Prostate gland (tissue), 2 donors: ENCODE data around the gene TGFBR3. TPM values are rescaled to one million over a fixed set of nuclear protein-coding genes. Genes with fewer than 3 reads are reported as not detected.
A peak's percentile ranks its signal among the peaks of the same experiment; 100 is the strongest.

Source experiments
- DNase-seq: peaks from one replicate; pipeline ENCODE4 v3.0.0-alpha.2; 2019; ENCODE audit warnings: low spot score
- H3K27ac ChIP-seq, 2 donors: fragments of 200-600 bp; sonication (generic); 2 replicates each; pipeline ENCODE4 v1.5.1; 2017 to 2019
- H3K27me3 ChIP-seq: fragments of 200-600 bp; sonication (generic); replicated peaks from 2 replicates; pipeline ENCODE4 v1.5.1; 2019; ENCODE audit not compliant: insufficient read depth
- H3K36me3 ChIP-seq, 2 donors: fragments of 200-600 bp; sonication (generic); 1 replicate in 1 of 2; 2 replicates in 1 of 2; pipeline versions ENCODE4 v1.5.1 to v1.8.1; 2017 to 2019
- H3K4me1 ChIP-seq: fragments of 200-600 bp; sonication (generic); replicated peaks from 2 replicates; pipeline ENCODE4 v1.5.1; 2019
- H3K4me3 ChIP-seq, 2 donors: fragments of 200-600 bp; sonication (generic); 2 replicates each; pipeline ENCODE4 v1.5.1; 2017 to 2019
- H3K9me3 ChIP-seq: fragments of 200-600 bp; sonication (generic); 2 replicates; pipeline ENCODE4 v1.5.1; 2017
- POLR2A ChIP-seq: fragments of 450-650 bp; IDR thresholded peaks from one replicate; pipeline ENCODE4 v1.6.1; 2016; ENCODE audit warnings: antibody characterized with exemption, mild to moderate bottlenecking
- POLR2AphosphoS5 ChIP-seq: sonication (generic); formaldehyde crosslinking; IDR thresholded peaks from one replicate; pipeline ENCODE4 v1.6.1; 2017; ENCODE audit warnings: antibody characterized with exemption
- WGBS: methylation state at CpG from one replicate; pipeline ENCODE4 v1.1.5; 2018; 5-methylcytosine and 5-hydroxymethylcytosine counted together
- intact Hi-C: fragments of 100-400 bp; cut with DNase I; formaldehyde crosslinking; loops from one replicate; pipeline ENCODE4 v1.14.2; 2022
- total RNA-seq, 2 donors: library from RNA; depleted of rRNA; stranded (reverse); fragments of >200 nt; gene quantifications; one replicate each; pipeline ENCODE4 v1.1.0, GENCODE V29; 2016
- TF ChIP-seq, protein P1 (sequence below), 4 experiments: fragments of 200-600 bp in 2 of 4; fragments of 450-650 bp in 2 of 4; sonication (generic) in 2 of 4; IDR thresholded peaks; 1 replicate in 3 of 4; 2 replicates in 1 of 4; pipeline ENCODE4 v1.5.1; 2016 to 2019; ENCODE audit warnings: antibody characterized with exemption in 4 of 4, mild to moderate bottlenecking in 2 of 4, moderate library complexity in 2 of 4

The TGFBR3 gene
- total RNA-seq, 2 donors from 2014 or later: 26.4 to 51.7 TPM

DNA sequence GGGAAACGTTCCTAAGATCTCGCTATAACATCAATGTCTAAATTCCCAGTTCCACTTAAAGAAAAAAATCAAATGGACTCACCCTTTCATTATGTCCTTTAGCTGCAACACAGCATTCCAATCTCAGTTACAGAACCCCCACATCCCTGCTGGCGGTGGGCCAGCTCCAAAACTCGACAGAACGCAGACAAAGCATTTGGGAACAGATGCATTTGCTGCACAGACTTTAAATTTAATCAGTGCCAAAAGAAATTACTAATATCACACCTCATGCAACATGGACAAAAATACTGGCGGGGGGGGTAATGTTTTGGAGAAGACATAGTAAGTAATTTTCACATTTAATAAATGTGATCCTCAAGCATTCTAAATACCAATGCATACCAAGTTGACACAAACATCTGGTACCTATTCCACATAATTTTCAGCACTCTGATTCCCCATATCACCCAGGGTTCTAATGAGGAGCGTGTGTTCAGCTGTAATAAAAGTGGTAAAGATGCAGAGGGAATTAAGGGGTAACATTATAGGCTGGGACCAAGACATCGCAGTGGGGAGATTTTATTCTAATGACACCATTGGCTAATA is 79.7 kb downstream of the TGFBR3 start:
- Histone ChIP-seq H3K27me3 (no peaks in the 10 kb centered on the region), H3K36me3 (no peaks in the 10 kb centered on the region), H3K4me3 (no peak overlapping the region), H3K9me3 (no peaks in the 10 kb centered on the region), H3K27ac (no peak overlapping the region), H3K4me1 (no peaks in the 10 kb centered on the region)
- TF ChIP-seq POLR2A (no peak), POLR2AphosphoS5 (no peak)
- TF ChIP-seq, protein P1, sequence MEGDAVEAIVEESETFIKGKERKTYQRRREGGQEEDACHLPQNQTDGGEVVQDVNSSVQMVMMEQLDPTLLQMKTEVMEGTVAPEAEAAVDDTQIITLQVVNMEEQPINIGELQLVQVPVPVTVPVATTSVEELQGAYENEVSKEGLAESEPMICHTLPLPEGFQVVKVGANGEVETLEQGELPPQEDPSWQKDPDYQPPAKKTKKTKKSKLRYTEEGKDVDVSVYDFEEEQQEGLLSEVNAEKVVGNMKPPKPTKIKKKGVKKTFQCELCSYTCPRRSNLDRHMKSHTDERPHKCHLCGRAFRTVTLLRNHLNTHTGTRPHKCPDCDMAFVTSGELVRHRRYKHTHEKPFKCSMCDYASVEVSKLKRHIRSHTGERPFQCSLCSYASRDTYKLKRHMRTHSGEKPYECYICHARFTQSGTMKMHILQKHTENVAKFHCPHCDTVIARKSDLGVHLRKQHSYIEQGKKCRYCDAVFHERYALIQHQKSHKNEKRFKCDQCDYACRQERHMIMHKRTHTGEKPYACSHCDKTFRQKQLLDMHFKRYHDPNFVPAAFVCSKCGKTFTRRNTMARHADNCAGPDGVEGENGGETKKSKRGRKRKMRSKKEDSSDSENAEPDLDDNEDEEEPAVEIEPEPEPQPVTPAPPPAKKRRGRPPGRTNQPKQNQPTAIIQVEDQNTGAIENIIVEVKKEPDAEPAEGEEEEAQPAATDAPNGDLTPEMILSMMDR (IDR thresholded peaks at IDR 0.05): no peak
- WGBS: 53% methylated on average over 8 of the region's 8 CpGs
- DNase-seq: no peak
- intact Hi-C loops: no loop called here

- no peaks in the 10 kb centered on the region for H3K4me1 ChIP-seq
- H3K9me3 ChIP-seq: no peaks in the 10 kb centered on the region
- no peaks in the 10 kb centered on the region for H3K27me3 ChIP-seq
- intact Hi-C loops: no loop called here
- TF ChIP-seq POLR2AphosphoS5: no peak
- TF ChIP-seq, protein P1 (IDR thresholded peaks at IDR 0.05): peak in 1 of 4 experiments; percentile 4
- H3K4me3 ChIP-seq: no peak overlapping the region
- 38% methylated on average over 8 of the region's 8 CpGs for WGBS
- H3K36me3 ChIP-seq: no peaks in the 10 kb centered on the region
- H3K27ac ChIP-seq: no peak overlapping the region
- DNase-seq: no peak
These were observed 80.6 kb downstream of the TGFBR3 start for GRCh38 chr1:91805311-91805801.

DNA sequence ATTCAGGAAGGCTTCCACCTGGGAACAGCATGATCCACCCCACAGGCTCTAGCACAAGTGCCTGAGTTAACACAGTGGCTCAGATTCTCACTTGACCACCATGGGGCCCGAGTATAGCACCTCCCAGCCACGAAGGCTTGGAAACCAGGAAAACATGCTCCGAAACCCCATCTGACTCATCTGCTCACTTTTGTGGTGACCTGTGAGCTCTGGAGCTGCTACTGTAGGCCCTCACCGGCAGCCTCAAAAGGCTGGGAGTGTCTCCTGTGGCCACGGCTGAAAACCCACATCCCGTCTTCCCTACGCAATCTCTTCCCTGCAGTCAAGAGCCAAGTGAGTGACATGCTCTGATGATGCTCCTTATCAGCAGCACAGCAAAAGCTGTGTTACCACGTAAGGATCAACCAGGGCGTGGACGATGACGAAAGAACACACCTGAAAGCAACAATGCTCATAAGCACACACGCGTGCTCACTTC is 81.4 kb downstream of the TGFBR3 start:
- no peak overlapping the region for H3K4me3 ChIP-seq
- no peak for TF ChIP-seq POLR2AphosphoS5
- no peak for TF ChIP-seq POLR2A
- TF ChIP-seq, protein P1 (IDR thresholded peaks at IDR 0.05): no peak
- H3K27me3 ChIP-seq: no peaks in the 10 kb centered on the region
- no peaks in the 10 kb centered on the region for H3K9me3 ChIP-seq
- peak overlapping the region in 1 of 2 donors; percentile 2 for H3K27ac ChIP-seq
- H3K36me3 ChIP-seq: no peaks in the 10 kb centered on the region
- intact Hi-C loops: no loop called here
- no peaks in the 10 kb centered on the region for H3K4me1 ChIP-seq
- no peak for DNase-seq
- 74% methylated on average over 13 of the region's 13 CpGs for WGBS

- intact Hi-C loops: no loop called here
- no peaks in the 10 kb centered on the region for H3K4me1 ChIP-seq
These were observed 82.0 kb downstream of the TGFBR3 start for GRCh38 chr1:91803847-91804545.

More at GRCh38 chr1:91803847-91804545, 82.0 kb downstream of the TGFBR3 start:
- TF ChIP-seq, protein P1 (IDR thresholded peaks at IDR 0.05): no peak
- TF ChIP-seq POLR2A (no peak), POLR2AphosphoS5 (no peak)
- Histone ChIP-seq H3K27me3 (no peaks in the 10 kb centered on the region), H3K4me3 (no peak overlapping the region), H3K9me3 (no peaks in the 10 kb centered on the region), H3K27ac (peak overlapping the region in 1 of 2 donors; percentile 2), H3K36me3 (no peaks in the 10 kb centered on the region)
- DNase-seq: no peak
- 46% methylated on average over 6 of the region's 6 CpGs for WGBS
